ENCODE measurements around the gene PXMP2. TPM values are rescaled to one million over a fixed set of nuclear protein-coding genes. Genes with fewer than 3 reads are reported as not detected.

PXMP2 gene
- total RNA-seq, 1 experiment from 2014 or later, result 83.5 TPM

- DNase-seq (ENCODE audit: low spot score), result no peak
Observed at GRCh38 chr12:132717531-132718387, 30.4 kb downstream of the PXMP2 start.

GRCh38 chr12:132718644-132719043 is 31.3 kb downstream of the PXMP2 start:
- in situ Hi-C loops (cut with HindIII; ENCODE audit: low sequenced_read_pairs), result no loop called here
- DNase-seq (ENCODE audit: low spot score), result no peak

More at GRCh38 chr12:132717531-132718387, 30.4 kb downstream of the PXMP2 start:
- in situ Hi-C loops (cut with HindIII; ENCODE audit: low sequenced_read_pairs), result no loop called here

- in situ Hi-C loops (cut with HindIII; ENCODE audit: low sequenced_read_pairs), result no loop called here
- no peak for DNase-seq (ENCODE audit: low spot score)
Observed at GRCh38 chr12:132719141-132719953, 32.0 kb downstream of the PXMP2 start.

GRCh38 chr12:132719954-132720324 is 32.6 kb downstream of the PXMP2 start:
- in situ Hi-C loops (cut with HindIII; ENCODE audit: low sequenced_read_pairs), result no loop called here
- no peak for DNase-seq (ENCODE audit: low spot score)

- in situ Hi-C loops (cut with HindIII; ENCODE audit: low sequenced_read_pairs), result no loop called here
- DNase-seq (ENCODE audit: low spot score), result no peak
Observed at GRCh38 chr12:132720606-132721345, 33.4 kb downstream of the PXMP2 start.

- DNase-seq (ENCODE audit: low spot score), result no peak
Observed at GRCh38 chr12:132723015-132723763, 35.8 kb downstream of the PXMP2 start.

GRCh38 chr12:132723764-132724140 is 36.4 kb downstream of the PXMP2 start:
- no peak for DNase-seq (ENCODE audit: low spot score)

More at GRCh38 chr12:132723015-132723763, 35.8 kb downstream of the PXMP2 start:
- in situ Hi-C loops (cut with HindIII; ENCODE audit: low sequenced_read_pairs), result no loop called here

GRCh38 chr12:132724506-132725241 is 37.3 kb downstream of the PXMP2 start:
- peak; percentile 20 for DNase-seq (ENCODE audit: low spot score)
- in situ Hi-C loops (cut with HindIII; ENCODE audit: low sequenced_read_pairs), result no loop called here

More at GRCh38 chr12:132723764-132724140, 36.4 kb downstream of the PXMP2 start:
- in situ Hi-C loops (cut with HindIII; ENCODE audit: low sequenced_read_pairs), result no loop called here

GRCh38 chr12:132726386-132726785 is 39.0 kb downstream of the PXMP2 start:
- in situ Hi-C loops (cut with HindIII; ENCODE audit: low sequenced_read_pairs), result no loop called here

GRCh38 chr12:132727091-132727794 is 39.9 kb downstream of the PXMP2 start:
- DNase-seq (ENCODE audit: low spot score), result no peak
- in situ Hi-C loops (cut with HindIII; ENCODE audit: low sequenced_read_pairs), result no loop called here

More at GRCh38 chr12:132726386-132726785, 39.0 kb downstream of the PXMP2 start:
- DNase-seq (ENCODE audit: low spot score), result no peak

- in situ Hi-C loops (cut with HindIII; ENCODE audit: low sequenced_read_pairs), result no loop called here
- DNase-seq (ENCODE audit: low spot score), result no peak
Observed at GRCh38 chr12:132728502-132728901, 41.1 kb downstream of the PXMP2 start.

GRCh38 chr12:132729541-132730320 is 42.3 kb downstream of the PXMP2 start:
- in situ Hi-C loops (cut with HindIII; ENCODE audit: low sequenced_read_pairs), result no loop called here
- DNase-seq (ENCODE audit: low spot score), result peak; percentile 60

- in situ Hi-C loops (cut with HindIII; ENCODE audit: low sequenced_read_pairs), result no loop called here
Observed at GRCh38 chr12:132730353-132730752, 43.0 kb downstream of the PXMP2 start.

GRCh38 chr12:132731574-132731973 is 44.2 kb downstream of the PXMP2 start:
- in situ Hi-C loops (cut with HindIII; ENCODE audit: low sequenced_read_pairs), result no loop called here
- no peak for DNase-seq (ENCODE audit: low spot score)

More at GRCh38 chr12:132730353-132730752, 43.0 kb downstream of the PXMP2 start:
- DNase-seq (ENCODE audit: low spot score), result no peak

- in situ Hi-C loops (cut with HindIII; ENCODE audit: low sequenced_read_pairs), result no loop called here
- no peak for DNase-seq (ENCODE audit: low spot score)
Observed at GRCh38 chr12:132734206-132734605, 46.8 kb downstream of the PXMP2 start.

GRCh38 chr12:132735496-132735895 is 48.1 kb downstream of the PXMP2 start:
- DNase-seq (ENCODE audit: low spot score), result no peak

GRCh38 chr12:132736378-132736777 is 49.0 kb downstream of the PXMP2 start:
- DNase-seq (ENCODE audit: low spot score), result no peak
- in situ Hi-C loops (cut with HindIII; ENCODE audit: low sequenced_read_pairs), result no loop called here

More at GRCh38 chr12:132735496-132735895, 48.1 kb downstream of the PXMP2 start:
- in situ Hi-C loops (cut with HindIII; ENCODE audit: low sequenced_read_pairs), result no loop called here
